IPS-18c (cell line): Measurements from ENCODE around the gene POLN.

Experiments
- H3K4me3 ChIP-seq: 2 replicates; pipeline ENCODE4 v1.7.0; 2013; ENCODE audit warnings: low read depth, mild to moderate bottlenecking, low read length, moderate library complexity; ENCODE audit not compliant: insufficient read depth
- H3K9me3 ChIP-seq: one replicate; pipeline ENCODE4 v1.6.1; 2013; ENCODE audit warnings: mild to moderate bottlenecking, low read length, moderate library complexity; ENCODE audit not compliant: control insufficient read depth, insufficient read depth

Gene POLN

DNA sequence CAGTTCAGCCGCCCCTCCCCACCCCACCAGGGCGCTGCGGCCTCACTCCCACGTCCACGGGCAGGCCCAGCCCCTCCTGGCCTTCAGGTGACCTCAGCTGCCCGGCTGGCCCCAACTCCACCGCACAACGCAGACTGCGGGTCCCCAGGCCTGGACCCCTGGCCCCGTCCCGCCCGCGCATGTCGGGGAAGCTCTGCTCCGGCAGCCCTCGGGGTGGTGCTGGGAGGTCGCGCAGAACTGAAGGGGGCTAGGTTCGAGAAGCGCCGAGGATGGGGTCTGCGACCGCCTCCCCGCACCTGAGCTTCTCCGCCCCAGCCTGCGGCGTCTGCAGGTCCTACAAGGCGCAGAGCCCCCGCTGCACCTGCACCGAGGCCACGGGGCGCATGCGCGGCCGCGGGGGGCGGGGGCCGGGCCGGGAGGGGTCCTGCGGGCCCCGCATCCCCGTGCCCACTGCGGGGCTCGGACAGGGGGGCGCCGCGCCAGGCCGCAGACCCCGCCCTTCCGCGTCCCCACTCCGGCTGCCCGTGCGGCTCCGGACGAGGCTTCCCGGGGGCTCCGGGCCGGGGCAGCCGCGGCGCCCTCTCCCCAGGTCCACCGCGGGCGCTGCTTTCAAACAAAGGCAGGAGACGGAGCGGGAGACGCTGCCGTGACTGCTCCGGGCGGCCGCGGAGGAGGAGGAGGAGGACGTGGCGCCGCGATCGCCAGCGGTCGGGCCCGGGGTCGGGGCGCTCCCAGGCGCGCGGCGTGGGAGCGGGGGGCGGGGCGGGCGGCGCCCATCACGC lies 183.5 kb downstream of the POLN start:
- H3K4me3 ChIP-seq = peak overlapping the region; percentile 49; the same call in 1 of the 2 replicates
- no peaks in the 10 kb centered on the region for H3K9me3 ChIP-seq

DNA sequence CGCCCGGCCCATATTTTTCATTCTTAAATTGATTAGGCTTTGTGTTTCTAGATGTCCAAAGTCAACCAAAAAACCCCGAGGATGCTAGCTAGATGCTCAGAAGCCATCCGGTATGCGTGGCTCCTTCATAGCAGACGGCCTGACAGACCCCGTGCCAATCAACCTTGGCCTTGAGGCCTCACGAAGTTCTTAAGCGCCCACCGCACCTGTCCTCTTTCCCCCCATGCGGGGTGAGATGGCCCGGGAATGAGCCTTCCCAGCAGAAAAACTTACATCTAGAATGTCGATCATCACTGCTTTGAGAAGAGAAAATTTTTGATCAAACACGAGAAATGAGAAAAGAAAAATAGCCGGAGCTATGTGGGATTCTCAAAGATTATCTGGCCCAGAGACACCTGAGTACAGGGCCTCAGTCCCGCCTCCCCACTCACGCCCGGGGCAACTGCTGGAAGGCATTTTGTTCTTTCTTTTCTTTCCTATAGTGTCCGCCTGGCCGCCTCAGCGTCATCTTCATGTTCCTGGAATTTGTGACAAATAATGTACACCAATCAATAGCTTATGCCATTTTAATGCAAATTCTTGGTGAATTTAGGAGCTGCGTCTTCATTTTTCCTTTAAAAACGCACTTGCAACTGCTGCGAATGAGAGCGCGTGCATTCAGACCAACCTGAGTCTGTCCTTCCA lies 184.4 kb downstream of the POLN start:
- Histone ChIP-seq H3K4me3 (no peak overlapping the region), H3K9me3 (no peaks in the 10 kb centered on the region)

DNA sequence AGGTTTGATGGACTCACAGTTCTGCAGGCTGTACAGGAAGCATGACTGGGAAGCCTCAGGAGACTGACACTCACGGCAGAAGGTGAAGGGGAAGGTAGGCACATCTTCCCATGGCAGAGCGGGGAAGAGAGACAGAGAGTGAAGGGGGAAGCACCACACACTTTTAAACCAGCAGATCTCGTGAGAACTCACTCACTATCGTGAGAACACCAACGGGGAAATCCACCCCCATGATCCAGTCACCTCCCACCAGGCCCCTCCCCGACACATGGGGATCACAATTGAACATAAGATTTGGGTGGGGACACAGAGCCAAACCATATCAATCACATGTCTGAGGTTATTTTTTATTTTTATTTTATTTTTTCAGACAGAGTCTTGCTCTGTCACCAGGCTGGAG lies 187.7 kb downstream of the POLN start:
- H3K9me3 ChIP-seq = no peaks in the 10 kb centered on the region
- no peak overlapping the region for H3K4me3 ChIP-seq

DNA sequence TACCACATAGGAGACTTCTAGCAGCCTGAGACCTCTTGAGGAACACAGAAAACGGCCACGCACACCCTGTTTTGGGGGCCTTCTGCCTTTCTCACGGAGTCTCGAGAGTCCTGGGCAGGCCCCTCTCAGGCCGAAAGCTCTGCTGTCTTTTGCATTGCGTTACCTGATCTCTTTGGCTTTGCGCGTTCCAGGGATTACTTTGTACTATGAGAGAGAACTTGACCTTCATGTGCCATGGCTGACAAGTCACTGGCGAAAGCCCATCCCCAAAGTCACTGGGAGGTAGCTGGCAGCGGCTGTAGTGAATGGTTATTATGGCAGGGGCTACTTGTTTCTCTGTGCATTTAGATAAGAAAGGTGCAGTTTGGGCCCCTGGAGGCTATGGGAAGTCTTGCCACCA lies 190.8 kb downstream of the POLN start:
- no peak overlapping the region for H3K4me3 ChIP-seq
- no peaks in the 10 kb centered on the region for H3K9me3 ChIP-seq

DNA sequence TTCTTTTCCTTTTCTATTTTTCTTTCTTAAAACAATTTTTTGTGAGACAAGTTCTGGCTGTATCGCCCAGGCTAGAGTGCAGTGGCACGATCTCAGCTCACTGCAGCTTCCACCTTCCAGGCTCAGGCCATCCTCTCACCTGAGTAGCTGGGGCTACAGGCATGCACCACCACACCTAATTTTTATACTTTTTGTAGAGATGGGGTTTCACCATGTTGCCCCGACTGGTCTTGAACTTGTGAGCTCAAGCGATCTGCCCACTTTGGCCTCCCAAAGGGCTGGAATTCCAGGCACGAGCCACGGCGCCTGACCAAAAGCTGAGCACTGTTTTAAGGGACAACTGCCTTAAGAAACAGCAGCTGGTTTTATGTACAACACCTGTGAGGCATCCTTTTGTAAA lies 192.1 kb downstream of the POLN start:
- no peak overlapping the region for H3K4me3 ChIP-seq
- no peaks in the 10 kb centered on the region for H3K9me3 ChIP-seq

DNA sequence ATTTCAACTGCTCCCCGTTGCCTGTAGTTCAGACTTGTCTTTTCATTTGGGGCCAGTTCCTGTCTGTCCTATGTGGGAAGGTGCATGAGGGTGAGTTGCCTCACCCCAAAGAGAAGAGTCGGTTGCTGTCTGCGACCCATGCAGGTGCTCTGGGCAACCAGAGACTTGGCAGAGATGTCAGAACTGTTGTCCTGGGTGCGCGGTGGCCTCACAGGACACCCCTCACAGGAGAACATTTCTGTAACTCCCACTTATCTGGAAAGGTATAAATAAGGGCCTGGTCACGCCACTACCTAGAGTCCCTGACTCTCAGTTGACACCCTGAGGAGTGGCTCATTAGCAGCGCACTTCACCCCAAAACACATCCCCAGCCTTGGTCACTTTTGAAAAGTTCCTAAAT lies 192.5 kb downstream of the POLN start:
- Histone ChIP-seq H3K9me3 (no peaks in the 10 kb centered on the region), H3K4me3 (no peak overlapping the region)

DNA sequence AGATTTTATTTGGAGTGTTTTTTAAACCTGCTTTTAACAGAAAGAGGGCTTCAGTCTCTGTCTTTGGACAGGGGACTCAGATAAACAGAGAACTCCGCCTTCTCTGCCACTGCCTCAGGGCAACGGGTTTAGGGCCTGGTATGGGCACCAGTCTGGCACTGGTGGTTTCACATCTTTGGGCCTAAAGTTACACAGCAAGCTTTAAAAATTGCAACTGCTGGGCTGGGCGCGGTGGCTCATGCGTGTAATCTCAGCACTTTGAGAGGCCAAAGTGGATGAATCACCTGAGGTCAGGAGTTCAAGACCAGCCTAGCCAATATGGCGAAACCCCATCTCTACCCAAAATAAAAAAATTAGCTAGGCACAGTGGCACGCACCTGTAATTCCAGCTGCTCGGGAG lies 193.1 kb downstream of the POLN start:
- H3K9me3 ChIP-seq = no peaks in the 10 kb centered on the region
- no peak overlapping the region for H3K4me3 ChIP-seq

DNA sequence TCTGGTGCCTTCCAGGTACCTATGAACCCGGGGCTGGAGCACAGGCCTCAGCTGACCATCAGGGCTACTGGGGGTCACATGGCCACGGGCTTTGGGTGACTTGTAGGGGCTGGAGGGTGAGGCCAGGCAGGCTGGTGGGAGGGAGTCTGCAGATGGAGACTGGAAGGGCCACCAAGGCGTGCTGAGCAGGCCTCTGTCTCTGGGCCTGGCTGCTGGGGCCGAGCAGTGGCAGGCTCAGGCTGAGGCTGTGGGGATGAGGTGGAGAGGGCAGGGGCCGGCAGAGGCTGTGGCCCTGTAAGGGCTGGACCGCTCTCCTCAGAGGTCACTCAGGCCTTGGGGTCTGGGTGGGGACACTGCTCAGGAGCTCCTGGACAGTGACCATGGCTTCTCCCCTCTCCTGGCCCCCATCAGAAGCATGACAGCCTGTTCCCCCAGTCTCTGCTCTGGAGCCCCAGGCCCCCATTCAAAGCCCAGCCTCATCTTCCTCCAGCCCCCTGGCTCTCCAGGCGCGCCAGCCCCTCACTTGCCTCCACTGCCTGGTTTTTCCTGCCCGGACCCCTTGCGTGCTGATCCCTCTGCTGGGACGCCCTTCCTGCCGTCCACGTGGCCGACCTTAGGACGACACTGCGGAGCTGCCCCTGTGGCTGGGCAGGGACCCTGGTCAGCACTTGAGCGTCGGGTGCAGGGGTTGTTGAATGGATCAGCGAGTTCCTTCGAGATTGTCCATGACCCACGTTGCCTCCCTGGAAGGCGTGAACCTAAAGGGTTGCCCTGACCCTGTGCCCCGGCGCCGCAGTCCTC lies 193.9 kb downstream of the POLN start:
- Histone ChIP-seq H3K9me3 (no peaks in the 10 kb centered on the region), H3K4me3 (no peak overlapping the region)

DNA sequence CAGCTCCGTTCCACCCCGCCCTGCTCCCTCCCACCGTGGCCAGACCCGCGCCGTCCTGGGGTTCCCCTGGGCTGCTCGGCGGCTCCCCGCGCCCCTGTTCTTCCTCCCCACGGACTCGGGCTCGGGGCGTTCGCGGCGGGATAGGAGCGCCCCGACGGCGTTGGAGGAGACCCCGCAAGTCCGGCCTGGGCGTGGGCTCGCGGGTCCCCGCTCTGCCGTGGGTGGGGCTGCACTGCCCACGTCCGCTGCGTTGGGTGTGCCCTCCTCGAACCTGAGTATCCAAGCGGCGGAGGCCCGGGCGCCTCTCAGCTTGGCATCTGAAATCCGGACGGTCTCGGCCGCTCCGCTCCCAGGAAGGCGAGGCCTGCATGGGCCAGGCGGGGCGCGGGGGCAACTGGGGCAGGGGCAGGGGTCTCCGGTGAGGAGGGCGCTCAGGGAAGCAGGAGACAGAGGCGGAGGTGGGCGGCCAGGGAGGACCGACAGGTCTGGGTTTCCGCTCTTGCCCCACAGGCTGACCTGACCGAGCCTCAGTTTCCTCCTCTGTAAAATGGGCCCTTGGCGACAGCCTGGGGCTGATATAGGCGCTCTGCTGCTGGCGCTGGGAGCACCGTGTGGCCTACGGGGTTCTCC lies 194.8 kb downstream of the POLN start:
- Histone ChIP-seq H3K9me3 (no peaks in the 10 kb centered on the region), H3K4me3 (no peak overlapping the region)

DNA sequence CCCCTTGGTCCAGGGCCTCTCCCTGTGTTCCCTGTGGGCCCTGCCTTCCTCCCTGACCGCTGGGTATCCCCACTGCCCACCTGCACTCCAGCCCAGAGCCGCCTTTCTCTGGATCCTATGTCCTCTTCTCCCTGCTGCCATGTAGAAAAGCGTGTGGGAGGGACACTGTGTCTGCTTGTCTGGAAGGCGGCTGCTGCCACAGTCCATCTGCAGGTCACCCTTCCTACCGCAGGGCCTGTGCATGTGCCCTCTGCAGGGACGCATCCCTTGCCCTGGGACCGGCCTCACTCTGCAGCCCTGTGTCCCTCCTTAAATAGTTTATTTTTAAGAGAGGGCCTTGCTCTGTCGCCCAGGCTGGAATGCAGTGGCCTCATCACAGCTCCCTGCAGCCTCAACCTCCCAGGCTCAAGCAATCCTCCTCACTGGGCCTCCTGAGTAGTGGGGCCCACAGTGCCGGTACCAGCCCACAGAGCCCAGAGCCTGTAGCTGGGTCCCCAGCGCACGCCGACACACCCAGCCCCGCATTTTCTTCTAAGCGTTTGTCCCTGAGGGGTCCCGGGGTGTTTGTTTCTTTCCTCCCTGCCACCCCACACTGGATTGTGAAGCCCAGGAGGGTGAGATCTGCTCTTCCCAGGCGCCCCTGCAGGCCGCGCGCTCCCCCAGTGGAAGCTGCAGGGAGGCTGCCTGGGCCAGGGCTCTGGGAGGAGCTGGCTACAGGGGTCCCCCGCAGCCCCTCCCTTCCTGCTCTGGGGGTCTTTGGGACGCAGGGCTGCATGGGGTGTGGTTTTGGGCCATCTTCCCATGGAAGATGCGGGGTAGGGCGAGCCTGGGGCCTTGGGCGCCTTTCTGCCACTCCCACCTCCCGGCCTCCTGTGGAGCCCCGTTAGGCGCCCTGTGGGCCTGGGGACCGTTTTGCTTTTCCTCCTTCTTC lies 195.6 kb downstream of the POLN start:
- Histone ChIP-seq H3K9me3 (no peaks in the 10 kb centered on the region), H3K4me3 (no peak overlapping the region; the same call in 1 of the 2 replicates)

DNA sequence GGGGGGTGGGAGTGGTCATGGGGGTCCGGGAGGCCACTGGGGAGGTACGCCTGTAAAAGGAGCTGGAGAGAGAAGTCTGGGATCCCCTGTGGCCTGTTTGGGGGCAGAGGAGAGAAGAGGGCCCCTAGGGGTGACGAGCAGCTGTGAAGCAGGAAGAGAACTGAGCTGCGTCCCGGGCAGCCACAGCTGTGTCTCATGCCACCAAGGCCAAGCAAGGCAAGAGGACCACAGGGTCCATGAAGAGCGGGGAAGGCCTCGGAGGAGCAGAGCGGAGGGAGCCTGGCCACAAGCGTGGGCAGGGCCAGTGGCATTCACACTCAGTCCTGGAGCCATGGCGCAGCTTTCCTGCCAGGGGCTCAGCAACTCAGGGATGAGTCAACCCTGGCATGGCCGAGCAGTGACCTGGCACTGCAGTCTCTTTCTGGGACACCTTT lies 196.4 kb downstream of the POLN start:
- no peaks in the 10 kb centered on the region for H3K9me3 ChIP-seq
- no peak overlapping the region for H3K4me3 ChIP-seq

DNA sequence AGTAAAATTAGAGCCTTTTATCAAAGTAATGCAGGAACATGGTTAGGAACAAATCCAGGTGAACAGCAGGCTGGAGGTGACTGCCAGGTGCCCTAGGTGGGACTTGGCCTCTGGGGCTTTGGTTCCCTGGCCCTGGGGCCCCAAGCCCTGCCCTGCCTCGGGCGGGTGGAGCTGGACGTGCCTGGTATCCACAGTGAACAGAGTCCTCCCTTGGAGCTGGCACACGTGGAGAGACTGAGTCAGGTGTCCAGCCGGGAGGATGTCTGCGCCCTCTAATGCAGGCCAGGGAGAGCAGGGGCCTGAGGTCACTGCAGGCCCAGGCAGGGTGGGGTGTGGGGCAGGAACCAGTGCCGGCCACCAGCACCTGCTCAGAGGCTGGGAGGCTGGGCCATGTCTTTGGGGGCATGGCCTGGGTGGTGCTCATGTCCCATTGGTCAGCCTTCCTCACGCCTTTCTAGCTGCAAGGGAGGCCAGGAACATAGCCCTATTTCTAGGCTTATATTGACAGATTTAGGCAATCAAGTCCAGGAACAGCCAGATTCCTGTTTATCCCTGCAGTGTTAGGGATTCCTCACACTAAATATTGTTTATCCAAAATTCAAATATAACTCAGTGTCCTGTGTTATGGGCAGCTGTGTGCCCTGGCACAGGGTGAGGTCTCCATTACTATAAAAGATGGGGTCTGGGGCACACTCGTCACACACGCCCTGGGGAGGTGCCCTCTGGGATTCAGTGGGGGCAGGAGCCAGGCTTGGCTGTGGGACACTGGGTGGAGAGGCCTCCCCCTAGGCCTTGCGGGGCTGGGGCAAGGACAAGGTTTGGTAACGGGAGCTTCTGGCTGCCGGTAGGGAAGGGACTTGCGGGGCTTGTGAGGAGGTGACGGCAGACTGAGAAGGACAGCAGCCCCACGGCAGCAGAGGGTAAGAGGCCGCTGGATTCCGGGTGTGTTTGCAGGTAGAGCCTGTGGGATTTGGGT lies 197.1 kb downstream of the POLN start:
- H3K4me3 ChIP-seq = no peak overlapping the region
- no peaks in the 10 kb centered on the region for H3K9me3 ChIP-seq

DNA sequence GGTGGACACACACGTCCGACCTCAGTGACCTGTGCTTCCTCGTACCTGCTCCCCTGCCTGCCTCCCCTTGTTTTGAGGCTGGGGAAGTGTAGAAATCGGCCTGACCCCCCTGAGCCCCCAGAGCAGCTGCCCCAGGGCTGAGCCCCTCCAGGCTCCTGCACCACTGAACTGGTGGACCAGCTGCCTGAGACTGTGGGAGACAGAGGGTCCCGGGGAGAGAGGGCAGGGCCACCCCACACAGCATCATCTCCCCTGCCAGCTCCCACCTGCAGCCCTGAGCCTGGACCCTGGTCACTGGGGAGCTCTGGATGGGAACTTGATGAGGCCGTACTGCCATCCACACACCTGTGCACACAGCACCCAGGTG lies 197.8 kb downstream of the POLN start:
- H3K4me3 ChIP-seq = no peak overlapping the region
- peaks cover 2% of the 10 kb centered on the region for H3K9me3 ChIP-seq

DNA sequence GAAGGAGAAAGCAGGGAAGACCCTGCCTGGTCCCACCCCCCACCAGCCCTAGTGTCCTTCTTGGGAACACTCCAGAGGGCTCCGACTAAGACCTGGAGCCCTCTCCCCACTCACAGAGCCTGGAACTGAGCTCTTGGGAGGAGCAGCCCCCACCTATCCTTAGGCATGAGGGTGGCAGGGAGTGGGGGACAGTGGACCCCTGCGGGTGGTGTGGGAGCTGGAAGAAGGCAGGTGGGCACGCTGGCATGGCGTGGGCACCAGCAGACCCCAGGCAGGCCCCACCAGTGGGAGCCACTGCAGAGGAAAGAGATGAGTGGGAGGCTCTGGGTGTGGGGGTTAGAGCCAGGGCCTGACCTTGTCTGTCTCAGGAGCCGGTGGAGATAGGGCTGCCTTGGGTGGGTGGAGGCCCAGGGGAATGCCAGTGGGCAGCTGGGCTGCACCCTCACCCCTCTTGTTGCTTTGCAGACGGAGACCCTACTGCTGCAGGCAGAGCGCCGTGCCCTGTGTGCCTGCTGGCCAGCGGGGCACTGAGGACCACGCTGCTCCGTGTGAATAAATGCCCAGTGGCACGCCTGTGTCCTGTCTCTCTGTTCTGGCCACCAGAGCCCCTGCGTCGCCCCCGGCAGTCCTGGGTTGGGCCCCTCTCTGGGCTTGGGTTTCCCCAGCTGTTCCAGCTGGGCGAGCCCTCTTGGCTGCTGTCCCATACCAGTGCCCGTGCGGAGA lies 198.4 kb downstream of the POLN start:
- peaks cover 2% of the 10 kb centered on the region for H3K9me3 ChIP-seq
- H3K4me3 ChIP-seq = no peak overlapping the region

DNA sequence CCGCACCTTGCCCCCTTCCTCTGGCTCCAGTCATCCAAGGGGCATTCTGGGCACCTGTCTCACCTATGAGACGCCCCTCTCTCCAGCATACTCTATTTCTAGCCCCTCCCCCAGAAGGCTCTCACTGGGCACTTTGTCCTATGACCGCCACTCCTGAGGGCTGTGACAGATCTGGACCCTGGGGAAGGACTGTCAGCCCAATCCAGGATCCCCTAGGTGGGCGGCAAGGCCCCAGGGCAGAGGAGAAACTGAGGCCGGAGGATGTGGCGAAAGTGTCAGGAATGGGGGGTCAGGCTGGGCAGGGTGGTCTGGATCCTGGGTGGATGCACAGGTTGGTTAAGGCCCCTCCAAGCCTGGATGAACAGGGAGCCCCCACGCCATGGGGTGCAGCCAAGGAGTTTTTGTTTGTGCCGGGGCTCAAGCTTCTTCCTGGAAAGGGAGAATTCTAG lies 198.9 kb downstream of the POLN start:
- H3K9me3 ChIP-seq = peaks cover 2% of the 10 kb centered on the region
- H3K4me3 ChIP-seq = peak overlapping the region; percentile 63; the same call in 1 of the 2 replicates
